CD4-positive, alpha-beta T cell treated with Interleukin-4 for 4 hours (primary cell): ENCODE measurements around the gene CYTIP.
A peak's percentile ranks its signal among the peaks of the same experiment; 100 is the strongest.
"Not testable (repeated sequence)": the region's sequence is repeated elsewhere in the genome, so short reads cannot be mapped to it uniquely, and the experiment has no call there.

ENCODE experiments used
- DNase-seq: peaks from one replicate; pipeline ENCODE4 v3.0.0-alpha.2; 2020

The CYTIP gene

GRCh38 chr2:157421331-157421944 lies 22.5 kb downstream of the CYTIP start:
- DNase-seq: no peak

GRCh38 chr2:157420771-157421323 lies 23.0 kb downstream of the CYTIP start:
- DNase-seq: peak; percentile 76

GRCh38 chr2:157419031-157419575 lies 24.8 kb downstream of the CYTIP start:
- DNase-seq: no peak

- DNase-seq: peak; percentile 84
Observed at GRCh38 chr2:157418239-157418641, 25.6 kb downstream of the CYTIP start.

- DNase-seq: no peak
Observed at GRCh38 chr2:157415591-157416101, 28.2 kb downstream of the CYTIP start.

- DNase-seq: peak; percentile 59
Observed at GRCh38 chr2:157414050-157414449, 29.8 kb downstream of the CYTIP start.

- peak; percentile 96 for DNase-seq
Observed at GRCh38 chr2:157413326-157414035, 30.4 kb downstream of the CYTIP start.

- no peak for DNase-seq
Observed at GRCh38 chr2:157411624-157412336, 32.1 kb downstream of the CYTIP start.

GRCh38 chr2:157405398-157405797 lies 38.5 kb downstream of the CYTIP start:
- DNase-seq: not testable (repeated sequence)

GRCh38 chr2:157404363-157404762 lies 39.5 kb downstream of the CYTIP start:
- DNase-seq: peak; percentile 97

- peak; percentile 41 for DNase-seq
Observed at GRCh38 chr2:157402801-157403485, 40.9 kb downstream of the CYTIP start.

- DNase-seq: peak; percentile 44
Observed at GRCh38 chr2:157395811-157396210, 48.1 kb downstream of the CYTIP start.

GRCh38 chr2:157394928-157395327 lies 49.0 kb downstream of the CYTIP start:
- no peak for DNase-seq

- DNase-seq: no peak
Observed at GRCh38 chr2:157393348-157393747, 50.5 kb downstream of the CYTIP start.

- no peak for DNase-seq
Observed at GRCh38 chr2:157388827-157389226, 55.1 kb downstream of the CYTIP start.

GRCh38 chr2:157386747-157387146 lies 57.1 kb downstream of the CYTIP start:
- DNase-seq: no peak

- DNase-seq: no peak
Observed at GRCh38 chr2:157386247-157386646, 57.6 kb downstream of the CYTIP start.

GRCh38 chr2:157377861-157378260 lies 66.0 kb downstream of the CYTIP start:
- DNase-seq: no peak

- no peak for DNase-seq
Observed at GRCh38 chr2:157376041-157376440, 67.8 kb downstream of the CYTIP start.

- no peak for DNase-seq
Observed at GRCh38 chr2:157375384-157375783, 68.5 kb downstream of the CYTIP start.

- not testable (repeated sequence) for DNase-seq
Observed at GRCh38 chr2:157368508-157368907, 75.4 kb downstream of the CYTIP start.

- no peak for DNase-seq
Observed at GRCh38 chr2:157367704-157368103, 76.2 kb downstream of the CYTIP start.
